Right lobe of liver (tissue), 4 donors: ENCODE measurements around the gene MCTP1.

Source experiments
- POLR2A ChIP-seq: fragments of 450-650 bp; IDR thresholded peaks from one replicate; pipeline ENCODE4 v1.6.1; 2017; ENCODE audit warnings: antibody characterized with exemption, mild to moderate bottlenecking
- TF ChIP-seq, protein P1 (sequence below), 4 donors: fragments of 200-600 bp in 3 of 4; fragments of 450-650 bp in 1 of 4; IDR thresholded peaks; one replicate each; pipeline versions ENCODE4 v1.5.1 to v1.8.0; 2016 to 2022; ENCODE audit warnings: antibody characterized with exemption in 4 of 4, mild to moderate bottlenecking in 2 of 4
- donor health status: DM: no; HTN: no; CAD: no.
- donor health status: DM: no; HTN: no; CAD: no.
- donor health status: DM: no; HTN: yes; CAD: no.

DNA sequence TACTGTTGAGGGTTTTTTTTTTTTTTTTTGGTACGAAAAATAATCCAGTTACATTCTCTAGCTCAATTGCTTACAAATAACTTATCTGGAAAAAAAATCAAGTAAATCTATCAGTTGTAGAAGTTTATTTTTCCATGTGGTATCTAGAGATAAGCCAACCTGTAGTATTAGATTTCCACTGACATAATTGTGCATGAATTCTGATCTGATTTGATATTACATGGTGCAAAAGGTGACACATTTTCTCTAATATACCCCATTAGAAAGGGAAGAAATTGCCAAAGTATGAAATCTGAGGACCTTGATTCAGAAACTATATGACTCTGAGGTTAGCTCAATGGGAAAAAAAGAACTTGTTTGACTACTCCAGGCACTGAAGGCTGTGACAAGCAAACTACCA lies 524.9 kb downstream of the MCTP1 start:
- no peak for TF ChIP-seq POLR2A
- TF ChIP-seq, protein P1, sequence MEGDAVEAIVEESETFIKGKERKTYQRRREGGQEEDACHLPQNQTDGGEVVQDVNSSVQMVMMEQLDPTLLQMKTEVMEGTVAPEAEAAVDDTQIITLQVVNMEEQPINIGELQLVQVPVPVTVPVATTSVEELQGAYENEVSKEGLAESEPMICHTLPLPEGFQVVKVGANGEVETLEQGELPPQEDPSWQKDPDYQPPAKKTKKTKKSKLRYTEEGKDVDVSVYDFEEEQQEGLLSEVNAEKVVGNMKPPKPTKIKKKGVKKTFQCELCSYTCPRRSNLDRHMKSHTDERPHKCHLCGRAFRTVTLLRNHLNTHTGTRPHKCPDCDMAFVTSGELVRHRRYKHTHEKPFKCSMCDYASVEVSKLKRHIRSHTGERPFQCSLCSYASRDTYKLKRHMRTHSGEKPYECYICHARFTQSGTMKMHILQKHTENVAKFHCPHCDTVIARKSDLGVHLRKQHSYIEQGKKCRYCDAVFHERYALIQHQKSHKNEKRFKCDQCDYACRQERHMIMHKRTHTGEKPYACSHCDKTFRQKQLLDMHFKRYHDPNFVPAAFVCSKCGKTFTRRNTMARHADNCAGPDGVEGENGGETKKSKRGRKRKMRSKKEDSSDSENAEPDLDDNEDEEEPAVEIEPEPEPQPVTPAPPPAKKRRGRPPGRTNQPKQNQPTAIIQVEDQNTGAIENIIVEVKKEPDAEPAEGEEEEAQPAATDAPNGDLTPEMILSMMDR (IDR thresholded peaks at IDR 0.05): no peak
